Lower lobe of right lung (tissue), 2 donors: ENCODE data around the gene TMC2. TPM values are rescaled to one million over a fixed set of nuclear protein-coding genes. Genes with fewer than 3 reads are reported as not detected.
A peak's percentile ranks its signal among the peaks of the same experiment; 100 is the strongest.
"Not testable (repeated sequence)": the region's sequence is repeated elsewhere in the genome, so short reads cannot be mapped to it uniquely, and the experiment has no call there.

Experiments used
- ATAC-seq, 2 donors: fragments of 200-7000 bp; cut with Tn5 transposase; one replicate each; pipeline ENCODE4 v1.9.1; 2020 to 2022; ENCODE audit warnings: mild to moderate bottlenecking in 2 of 2, moderate library complexity in 2 of 2
- DNase-seq: peaks from one replicate; pipeline ENCODE4 v3.0.0-alpha.2; 2020
- H3K27ac ChIP-seq: fragments of 200-600 bp; one replicate; pipeline ENCODE4 v1.8.0; 2022
- H3K27me3 ChIP-seq: fragments of 200-600 bp; one replicate; pipeline ENCODE4 v1.8.0; 2022; ENCODE audit warnings: low read depth
- H3K36me3 ChIP-seq: fragments of 200-600 bp; one replicate; pipeline ENCODE4 v1.8.0; 2022; ENCODE audit warnings: mild to moderate bottlenecking
- H3K4me1 ChIP-seq: fragments of 200-600 bp; one replicate; pipeline ENCODE4 v1.8.0; 2022
- H3K4me3 ChIP-seq: fragments of 200-600 bp; one replicate; pipeline ENCODE4 v1.8.0; 2022; ENCODE audit warnings: mild to moderate bottlenecking
- H3K9me3 ChIP-seq: fragments of 200-600 bp; one replicate; pipeline ENCODE4 v1.8.0; 2022
- CTCF ChIP-seq: fragments of 200-600 bp; IDR thresholded peaks from one replicate; pipeline ENCODE4 v1.8.0; 2022; ENCODE audit warnings: antibody characterized with exemption, mild to moderate bottlenecking
- intact Hi-C: fragments of 100-400 bp; cut with DNase I; formaldehyde crosslinking; loops from one replicate; pipeline ENCODE4 v1.11.0; 2022
- total RNA-seq: library from RNA; stranded (reverse); fragmentation: NEBNext Ultra II Directional; extraction: Animal tissue kit (Norgen Biotek cat#: 25700); gene quantifications from one replicate; pipeline ENCODE4 v1.2.1, GENCODE V29; 2021
- donor health status: DM: no; HTN: yes; CAD: no; lungs with severe emphysema.

Gene TMC2
- total RNA-seq, 1 donor from 2014 or later, result 0.92 TPM

- Histone ChIP-seq H3K36me3 (no peaks in the 10 kb centered on the region), H3K27me3 (no peaks in the 10 kb centered on the region), H3K27ac (no peak overlapping the region), H3K4me3 (no peak overlapping the region), H3K4me1 (no peaks in the 10 kb centered on the region), H3K9me3 (no peaks in the 10 kb centered on the region)
- no peak for TF ChIP-seq CTCF
- DNase-seq (no peak), ATAC-seq (no peak)
- intact Hi-C loops, result no loop called here
Measured at GRCh38 chr20:2518096-2518495, 18.3 kb upstream of the TMC2 start.

GRCh38 chr20:2518558-2518957 is 17.8 kb upstream of the TMC2 start:
- no peak for ATAC-seq
- Histone ChIP-seq H3K9me3 (no peaks in the 10 kb centered on the region), H3K4me1 (peaks cover under 1% of the 10 kb centered on the region), H3K27ac (no peak overlapping the region), H3K27me3 (no peaks in the 10 kb centered on the region), H3K36me3 (no peaks in the 10 kb centered on the region), H3K4me3 (no peak overlapping the region)
- intact Hi-C loops, result no loop called here
- TF ChIP-seq CTCF, result no peak
- no peak for DNase-seq

- intact Hi-C loops, result no loop called here
- TF ChIP-seq CTCF, result no peak
- H3K36me3 ChIP-seq, result no peaks in the 10 kb centered on the region
- H3K4me3 ChIP-seq, result no peak overlapping the region
- H3K27me3 ChIP-seq, result no peaks in the 10 kb centered on the region
- H3K4me1 ChIP-seq, result peaks cover 8% of the 10 kb centered on the region
- no peak overlapping the region for H3K27ac ChIP-seq
- H3K9me3 ChIP-seq, result no peaks in the 10 kb centered on the region
- ATAC-seq (no peak), DNase-seq (no peak)
Measured at GRCh38 chr20:2519115-2519809, 17.1 kb upstream of the TMC2 start.

GRCh38 chr20:2520617-2521016 is 15.8 kb upstream of the TMC2 start:
- intact Hi-C loops, result no loop called here
- TF ChIP-seq CTCF, result no peak
- ATAC-seq, result no peak
- Histone ChIP-seq H3K4me1 (peaks cover 13% of the 10 kb centered on the region), H3K27ac (no peak overlapping the region), H3K4me3 (no peak overlapping the region), H3K27me3 (no peaks in the 10 kb centered on the region), H3K36me3 (no peaks in the 10 kb centered on the region), H3K9me3 (no peaks in the 10 kb centered on the region)
- no peak for DNase-seq

GRCh38 chr20:2521369-2522305 is 14.7 kb upstream of the TMC2 start:
- TF ChIP-seq CTCF, result peak; percentile 82
- H3K4me1 ChIP-seq, result peaks cover 18% of the 10 kb centered on the region
- no peaks in the 10 kb centered on the region for H3K36me3 ChIP-seq
- H3K27ac ChIP-seq, result no peak overlapping the region
- no peak overlapping the region for H3K4me3 ChIP-seq
- intact Hi-C loops, result no loop called here
- H3K9me3 ChIP-seq, result no peaks in the 10 kb centered on the region
- ATAC-seq (no peak), DNase-seq (no peak)
- no peaks in the 10 kb centered on the region for H3K27me3 ChIP-seq

GRCh38 chr20:2522826-2523429 is 13.4 kb upstream of the TMC2 start:
- intact Hi-C loops, H3K9me3 ChIP-seq, H3K36me3 ChIP-seq, ATAC-seq, H3K27ac ChIP-seq, H3K4me3 ChIP-seq, DNase-seq, H3K27me3 ChIP-seq: not testable (repeated sequence)
- peaks cover 18% of the 10 kb centered on the region for H3K4me1 ChIP-seq
